SIG-M5 treated with dmso at 0.1 percent for 504 hours (cell line): ENCODE measurements around the gene BRI3.

Experiments used
- DNase-seq: peaks from one replicate; lab custom pipeline; 2025; ENCODE audit not compliant: unreplicated experiment; lab: John Stamatoyannopoulos, UW

BRI3 gene

GRCh38 chr7:98280791-98281756 lies at the start of gene BRI3:
Gene BRI3, plus strand, starts transcription at chr7:98281686. Its CDS starts 110 bp downstream, at chr7:98281796.
- DNase-seq = peak; percentile 78

GRCh38 chr7:98232263-98232585 lies 49.3 kb upstream of the BRI3 start:
- no peak for DNase-seq

GRCh38 chr7:98232799-98233198 lies 48.7 kb upstream of the BRI3 start:
- no peak for DNase-seq

- no peak for DNase-seq
Observed at GRCh38 chr7:98233219-98234070, 48.0 kb upstream of the BRI3 start.

- no peak for DNase-seq
Observed at GRCh38 chr7:98234429-98235147, 46.9 kb upstream of the BRI3 start.

- no peak for DNase-seq
Observed at GRCh38 chr7:98235901-98236300, 45.6 kb upstream of the BRI3 start.

- DNase-seq = no peak
Observed at GRCh38 chr7:98236355-98237185, 44.9 kb upstream of the BRI3 start.

GRCh38 chr7:98238076-98238475 lies 43.4 kb upstream of the BRI3 start:
- DNase-seq = no peak

GRCh38 chr7:98238976-98239375 lies 42.5 kb upstream of the BRI3 start:
- DNase-seq = no peak

GRCh38 chr7:98240961-98241673 lies 40.4 kb upstream of the BRI3 start:
- DNase-seq = peak; percentile 4

- DNase-seq = no peak
Observed at GRCh38 chr7:98241674-98242241, 39.7 kb upstream of the BRI3 start.

GRCh38 chr7:98242342-98242741 lies 39.1 kb upstream of the BRI3 start:
- no peak for DNase-seq

GRCh38 chr7:98242934-98243333 lies 38.6 kb upstream of the BRI3 start:
- no peak for DNase-seq

- no peak for DNase-seq
Observed at GRCh38 chr7:98244871-98245270, 36.6 kb upstream of the BRI3 start.

- no peak for DNase-seq
Observed at GRCh38 chr7:98248156-98248555, 33.3 kb upstream of the BRI3 start.

- DNase-seq = peak; percentile 46
Observed at GRCh38 chr7:98249106-98249505, 32.4 kb upstream of the BRI3 start.

GRCh38 chr7:98250789-98251188 lies 30.7 kb upstream of the BRI3 start:
- DNase-seq = no peak

- peak; percentile 14 for DNase-seq
Observed at GRCh38 chr7:98251231-98251600, 30.3 kb upstream of the BRI3 start.

GRCh38 chr7:98251601-98252424 lies 29.7 kb upstream of the BRI3 start, which contains the start of gene TECPR1:
Gene TECPR1, minus strand, starts transcription at chr7:98252232. Its CDS starts 6,086 bp downstream, at chr7:98246146.
- DNase-seq = peak; percentile 87
